ENCODE data around the gene RWDD1.

DNA sequence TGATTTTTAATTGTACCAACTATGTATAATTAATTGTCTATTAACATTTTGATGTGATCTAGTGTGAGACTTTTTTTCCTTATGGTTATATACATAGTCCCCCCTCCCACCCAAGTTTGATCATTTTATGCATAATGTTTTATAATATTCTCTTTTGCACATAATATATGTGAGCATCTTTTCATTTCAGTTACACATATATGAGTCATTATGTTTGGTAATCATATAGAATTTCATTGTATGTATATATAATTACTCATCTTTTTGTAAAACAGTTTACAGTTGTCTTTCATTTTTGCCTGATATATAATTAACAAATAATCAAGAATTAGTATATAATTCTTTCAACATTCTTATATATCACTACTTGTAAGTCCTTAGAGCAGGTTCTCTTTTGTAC lies 15.0 kb downstream of the RWDD1 start:
- TF ChIP-seq CTCF (conservative IDR thresholded peaks at IDR 0.05; ENCODE audit: low read depth, low read length) (no peak), EZH2 (IDR thresholded peaks at IDR 0.05; ENCODE audit: borderline replicate concordance, low read depth, low read length, poor library complexity, severe bottlenecking) (no peak)

All from A673 (cell line).